Stimulated activated naive B cell treated with anti-CD40 and anti-IgM and Interleukin-4, amounts not matched to agents 10 μg/mL and 1 μg/mL and 100 μg/mL, for 72 hours (primary cell): Measurements from ENCODE around the gene MNAT1.
"Not testable (repeated sequence)": the region's sequence is repeated elsewhere in the genome, so short reads cannot be mapped to it uniquely, and the experiment has no call there.

Source experiments
- ATAC-seq, 2 donors: fragments of 150-1000 bp; cut with Tn5 transposase; replicated peaks; 2 replicates each; pipeline ENCODE4 v1.10.0; 2021; ENCODE audit warnings: moderate library complexity in 1 of 2
- DNase-seq: peaks from one replicate; pipeline ENCODE4 v3.0.0; 2021
- H3K27ac Mint-ChIP-seq: one replicate; pipeline ENCODE4 v1.8.0; 2022; ENCODE audit warnings: mild to moderate bottlenecking, mixed read lengths
- H3K27me3 Mint-ChIP-seq, 2 donors: one replicate each; pipeline ENCODE4 v1.8.0; 2022; ENCODE audit warnings: mixed read lengths in 2 of 2
- H3K36me3 Mint-ChIP-seq, 2 donors: one replicate each; pipeline ENCODE4 v1.8.0; 2022; ENCODE audit warnings: mixed read lengths in 2 of 2, mild to moderate bottlenecking in 1 of 2
- H3K4me1 Mint-ChIP-seq, 2 donors: one replicate each; pipeline ENCODE4 v1.8.0; 2022; ENCODE audit warnings: mixed read lengths in 2 of 2, mild to moderate bottlenecking in 1 of 2
- H3K4me3 Mint-ChIP-seq, 2 donors: one replicate each; pipeline ENCODE4 v1.8.0; 2022; ENCODE audit warnings: mild to moderate bottlenecking in 2 of 2, mixed read lengths in 2 of 2, moderate library complexity in 1 of 2
- H3K9me3 Mint-ChIP-seq, 2 donors: one replicate each; pipeline ENCODE4 v1.8.0; 2022; ENCODE audit warnings: mixed read lengths in 2 of 2, mild to moderate bottlenecking in 1 of 2

MNAT1 gene

DNA sequence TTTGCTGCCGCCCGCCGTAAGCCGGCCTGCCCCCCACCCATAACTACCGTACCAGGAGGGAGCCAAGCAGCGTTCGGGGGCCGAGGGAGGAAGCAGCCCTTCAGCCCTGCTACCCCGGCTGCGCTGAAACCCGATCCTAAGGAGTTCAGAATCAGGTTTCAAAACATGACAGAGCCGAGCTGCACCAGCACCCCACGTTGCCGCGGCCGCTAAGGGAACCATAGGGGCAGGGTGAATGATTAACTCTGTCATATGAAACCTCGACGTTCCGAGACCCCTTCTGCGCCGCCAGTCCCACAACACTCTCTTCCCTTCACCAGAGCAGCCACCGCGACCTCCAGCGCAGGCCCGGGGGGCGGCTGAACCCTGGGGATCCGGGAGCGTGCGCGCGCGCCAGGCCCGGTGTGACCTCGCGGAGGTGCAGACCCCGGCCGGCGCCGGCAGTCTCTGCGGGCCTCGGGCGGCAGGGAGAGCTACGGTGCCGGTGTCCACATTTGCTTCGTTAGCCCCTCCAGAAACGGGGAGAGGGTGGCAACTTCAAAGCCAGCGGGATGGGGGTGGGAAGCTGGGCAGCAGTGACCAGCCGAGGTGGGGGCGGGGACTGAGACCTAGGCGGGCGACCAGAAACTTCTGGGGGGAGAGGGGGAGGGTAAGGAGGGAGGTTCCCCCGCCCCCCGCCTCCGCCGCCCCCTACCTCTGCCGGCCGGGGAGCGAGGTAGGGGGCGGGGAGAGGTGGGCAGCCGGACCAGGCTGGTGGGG is 12.0 kb upstream of the MNAT1 start:
- H3K27ac Mint-ChIP-seq: peak overlapping the region; percentile 51
- peaks cover 0 to 2% of the 10 kb centered on the region in 2 donors for H3K36me3 Mint-ChIP-seq
- H3K27me3 Mint-ChIP-seq: peaks cover 57 to 68% of the 10 kb centered on the region in 2 donors
- peak; percentile 5 for DNase-seq
- H3K4me3 Mint-ChIP-seq: peak overlapping the region; percentile 93 to 94
- peak; percentile 33 to 44 for ATAC-seq
- H3K9me3 Mint-ChIP-seq: no peaks in the 10 kb centered on the region
- peaks cover 16 to 28% of the 10 kb centered on the region in 2 donors for H3K4me1 Mint-ChIP-seq

DNA sequence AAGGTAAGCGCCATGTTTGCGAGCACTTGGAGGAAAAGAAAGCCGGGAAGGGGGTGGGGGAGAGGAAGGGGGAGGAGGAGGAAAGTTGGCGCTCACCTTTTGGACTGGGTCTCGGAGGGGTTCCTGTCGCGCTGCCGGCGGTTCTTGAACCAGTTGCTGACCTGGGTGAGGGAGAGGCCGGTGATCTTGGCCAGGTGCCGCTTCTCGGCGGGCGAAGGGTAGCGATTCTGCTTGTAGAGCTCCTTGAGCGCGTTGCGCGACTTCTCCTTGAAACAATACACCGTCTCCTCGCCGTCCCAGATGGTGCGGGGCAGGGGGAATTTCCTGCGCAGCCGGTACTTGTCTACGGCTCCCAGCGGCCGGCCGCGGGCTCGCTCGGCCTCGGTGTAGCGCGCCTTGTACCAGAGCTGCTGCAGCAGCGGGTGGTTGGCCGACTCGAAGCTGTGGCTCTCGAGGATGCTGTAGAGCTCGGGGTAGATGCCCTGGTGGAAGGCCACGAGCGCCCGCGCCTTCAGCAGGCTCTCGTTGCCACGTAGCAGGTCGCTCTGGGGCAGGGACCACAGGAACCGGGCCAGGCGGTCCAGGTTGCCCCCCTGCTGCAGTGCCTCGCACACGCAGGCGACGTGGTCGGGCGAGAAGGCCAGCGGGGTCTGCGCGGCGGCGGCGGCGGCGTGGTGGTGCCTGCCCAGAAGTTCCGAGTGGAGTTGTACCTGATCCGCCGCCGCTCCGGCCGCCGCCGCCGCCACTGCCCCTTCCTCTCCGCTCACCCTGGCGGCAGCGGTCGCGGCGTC is 11.2 kb upstream of the MNAT1 start:
- peaks cover 16 to 28% of the 10 kb centered on the region in 2 donors for H3K4me1 Mint-ChIP-seq
- DNase-seq (peak; percentile 13), ATAC-seq (peak; percentile 54 to 59)
- H3K27ac Mint-ChIP-seq: peak overlapping the region; percentile 62
- peak overlapping the region; percentile 93 to 94 for H3K4me3 Mint-ChIP-seq
- peaks cover 61 to 72% of the 10 kb centered on the region in 2 donors for H3K27me3 Mint-ChIP-seq
- peaks cover 0 to 2% of the 10 kb centered on the region in 2 donors for H3K9me3 Mint-ChIP-seq
- H3K36me3 Mint-ChIP-seq: peaks cover 0 to 2% of the 10 kb centered on the region in 2 donors

- H3K4me3 Mint-ChIP-seq: peak within 1 kb of the TSS; percentile 93 to 94
- no peak for DNase-seq
- peak within 1 kb of the TSS; percentile 86 for H3K27ac Mint-ChIP-seq
- H3K4me1 Mint-ChIP-seq: peaks cover 16 to 28% of the 10 kb centered on the region in 2 donors
- ATAC-seq: peak; percentile 68 to 73
- H3K36me3 Mint-ChIP-seq: peaks cover 0 to 2% of the 10 kb centered on the region in 2 donors
- peaks cover 61 to 73% of the 10 kb centered on the region in 2 donors for H3K27me3 Mint-ChIP-seq
- H3K9me3 Mint-ChIP-seq: peaks cover 0 to 2% of the 10 kb centered on the region in 2 donors
These were observed 10.5 kb upstream of the MNAT1 start, which contains the start of gene SIX4 for GRCh38 chr14:60723907-60724618. Gene SIX4 (minus strand): TSS chr14:60724351. CDS start chr14:60724074, 277 bp downstream.

GRCh38 chr14:60731291-60731690 is 3.3 kb upstream of the MNAT1 start:
- H3K27ac Mint-ChIP-seq: not testable (repeated sequence)

GRCh38 chr14:60732840-60733483 is 1.6 kb upstream of the MNAT1 start:
- no peak overlapping the region for H3K27ac Mint-ChIP-seq
- H3K27me3 Mint-ChIP-seq: peaks cover 20 to 32% of the 10 kb centered on the region in 2 donors
- DNase-seq (no peak), ATAC-seq (no peak)
- H3K36me3 Mint-ChIP-seq: peaks cover 3 to 4% of the 10 kb centered on the region in 2 donors
- no peak overlapping the region for H3K4me3 Mint-ChIP-seq
- H3K9me3 Mint-ChIP-seq: peaks cover 0 to 2% of the 10 kb centered on the region in 2 donors
- H3K4me1 Mint-ChIP-seq: peaks cover 9 to 19% of the 10 kb centered on the region in 2 donors

More at GRCh38 chr14:60731291-60731690, 3.3 kb upstream of the MNAT1 start:
- H3K4me3 Mint-ChIP-seq, H3K36me3 Mint-ChIP-seq, H3K9me3 Mint-ChIP-seq, ATAC-seq, DNase-seq: not testable (repeated sequence)
- peaks cover 9 to 18% of the 10 kb centered on the region in 2 donors for H3K4me1 Mint-ChIP-seq
- peaks cover 34 to 46% of the 10 kb centered on the region in 2 donors for H3K27me3 Mint-ChIP-seq

GRCh38 chr14:60735416-60735815 is 855 bp downstream of the MNAT1 start:
- H3K9me3 Mint-ChIP-seq: peaks cover 0 to 2% of the 10 kb centered on the region in 2 donors
- H3K27me3 Mint-ChIP-seq: peaks cover 10% of the 10 kb centered on the region in 2 donors
- H3K4me3 Mint-ChIP-seq: peak overlapping the region; percentile 96 to 99
- ATAC-seq: no peak
- no peak for DNase-seq
- peaks cover 7 to 8% of the 10 kb centered on the region in 2 donors for H3K36me3 Mint-ChIP-seq
- peaks cover 15 to 40% of the 10 kb centered on the region in 2 donors for H3K4me1 Mint-ChIP-seq
- H3K27ac Mint-ChIP-seq: peak overlapping the region; percentile 33

- Mint-ChIP-seq H3K9me3 (no peaks in the 10 kb centered on the region), H3K36me3 (peaks cover 7 to 10% of the 10 kb centered on the region in 2 donors), H3K4me1 (peaks cover 15 to 41% of the 10 kb centered on the region in 2 donors), H3K27me3 (no peaks in the 10 kb centered on the region), H3K27ac (no peak overlapping the region), H3K4me3 (no peak overlapping the region)
- ATAC-seq (no peak), DNase-seq (no peak)
These were observed 1.9 kb downstream of the MNAT1 start for GRCh38 chr14:60736494-60736893.

GRCh38 chr14:60738843-60739508 is 4.4 kb downstream of the MNAT1 start:
- Mint-ChIP-seq H3K9me3 (peaks cover 3 to 4% of the 10 kb centered on the region in 2 donors), H3K27ac (no peak overlapping the region), H3K4me1 (peaks cover 17 to 41% of the 10 kb centered on the region in 2 donors), H3K4me3 (no peak overlapping the region), H3K36me3 (peaks cover 16 to 22% of the 10 kb centered on the region in 2 donors), H3K27me3 (no peaks in the 10 kb centered on the region)
- no peak for DNase-seq
- ATAC-seq: no peak

DNA sequence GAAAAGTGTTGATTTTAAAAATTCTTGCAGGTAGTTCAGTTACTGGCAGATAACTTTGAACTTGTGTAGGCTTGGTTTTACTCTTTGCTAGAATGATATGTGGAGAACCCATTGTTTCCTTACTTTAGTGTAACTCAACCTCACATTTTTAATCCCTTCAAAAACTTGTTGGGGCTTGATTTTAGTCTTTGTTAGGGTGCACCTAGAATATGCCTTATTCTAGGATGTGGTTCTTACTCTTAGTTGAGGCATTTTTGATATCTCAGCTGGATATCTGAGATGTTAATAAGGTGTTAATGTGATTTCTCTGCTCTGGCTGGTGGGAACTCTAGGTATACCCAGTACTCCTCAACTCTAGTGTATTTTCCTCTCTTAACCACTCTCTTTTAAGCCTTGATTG is 10.0 kb downstream of the MNAT1 start:
- Mint-ChIP-seq H3K4me3 (no peak overlapping the region), H3K36me3 (peaks cover 13 to 32% of the 10 kb centered on the region in 2 donors), H3K4me1 (peaks cover 12 to 23% of the 10 kb centered on the region in 2 donors), H3K27me3 (no peaks in the 10 kb centered on the region), H3K9me3 (peaks cover 3 to 4% of the 10 kb centered on the region in 2 donors), H3K27ac (no peak overlapping the region)
- ATAC-seq (no peak), DNase-seq (no peak)

- ATAC-seq (peak; percentile 96), DNase-seq (peak; percentile 73)
- Mint-ChIP-seq H3K4me1 (peaks cover 20 to 59% of the 10 kb centered on the region in 2 donors), H3K9me3 (peaks cover 0 to 3% of the 10 kb centered on the region in 2 donors), H3K4me3 (peak overlapping the region; percentile 68 to 71), H3K27me3 (no peaks in the 10 kb centered on the region), H3K36me3 (peaks cover 0 to 9% of the 10 kb centered on the region in 2 donors), H3K27ac (peak overlapping the region; percentile 94)
These were observed 18.9 kb downstream of the MNAT1 start for GRCh38 chr14:60753264-60754119.

- H3K9me3 Mint-ChIP-seq: peaks cover 0 to 3% of the 10 kb centered on the region in 2 donors
- DNase-seq: no peak
- peaks cover 25 to 63% of the 10 kb centered on the region in 2 donors for H3K4me1 Mint-ChIP-seq
These were observed 22.3 kb downstream of the MNAT1 start for GRCh38 chr14:60756847-60757246.

DNA sequence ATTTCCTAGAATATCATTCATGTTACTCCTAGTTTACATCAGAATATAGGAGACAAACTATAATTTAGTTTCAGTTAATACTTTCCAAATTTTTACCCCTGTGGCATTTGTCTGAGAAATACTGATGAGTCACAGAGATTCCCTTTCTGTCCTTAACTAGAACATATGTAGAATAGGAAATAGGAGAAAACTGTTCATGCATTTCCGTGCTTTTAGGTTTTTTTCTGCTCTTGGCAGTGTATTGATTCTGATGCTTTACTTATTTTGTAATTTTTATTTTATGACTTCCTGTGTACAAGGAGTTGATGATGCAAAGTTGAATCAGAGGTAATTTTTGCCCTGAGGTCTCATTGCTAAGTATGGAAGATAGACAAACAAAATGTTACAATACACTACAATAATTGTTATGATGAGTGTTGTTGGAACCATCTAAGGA is 23.0 kb downstream of the MNAT1 start:
- H3K4me3 Mint-ChIP-seq: no peak overlapping the region
- H3K4me1 Mint-ChIP-seq: peaks cover 25 to 58% of the 10 kb centered on the region in 2 donors

More at GRCh38 chr14:60756847-60757246, 22.3 kb downstream of the MNAT1 start:
- Mint-ChIP-seq H3K27ac (no peak overlapping the region), H3K4me3 (no peak overlapping the region), H3K27me3 (no peaks in the 10 kb centered on the region), H3K36me3 (peaks cover 2 to 11% of the 10 kb centered on the region in 2 donors)
- no peak for ATAC-seq

More for the DNA sequence above, 23.0 kb downstream of the MNAT1 start:
- Mint-ChIP-seq H3K27ac (no peak overlapping the region), H3K36me3 (peaks cover 2 to 11% of the 10 kb centered on the region in 2 donors), H3K9me3 (peaks cover 0 to 3% of the 10 kb centered on the region in 2 donors), H3K27me3 (no peaks in the 10 kb centered on the region)
- DNase-seq: no peak
- no peak for ATAC-seq
